HepG2 (cell line): ENCODE results near the gene RAB36. TPM values are rescaled to one million over a fixed set of nuclear protein-coding genes. Genes with fewer than 3 reads are reported as not detected.

Experiments used
- ARID4A ChIP-seq: sonication (generic); formaldehyde crosslinking; IDR thresholded peaks from 2 replicates; pipeline ENCODE4 v1.5.0; 2020; ENCODE audit warnings: mild to moderate bottlenecking, missing genetic modification reagents, borderline replicate concordance
- DMAP1 ChIP-seq: IDR thresholded peaks from 2 replicates; pipeline ENCODE4 v1.6.1; 2016
- FOXC1 ChIP-seq: sonication (generic); formaldehyde crosslinking; IDR thresholded peaks from 2 replicates; pipeline ENCODE4 v1.8.0; 2022; ENCODE audit warnings: mild to moderate bottlenecking, missing genetic modification reagents, borderline replicate concordance
- HNF4A ChIP-seq: sonication (generic); formaldehyde crosslinking; IDR thresholded peaks from 2 replicates; pipeline ENCODE4 v1.4.0; 2020; ENCODE audit warnings: missing genetic modification reagents
- KLF16 ChIP-seq, 2 experiments: sonication (generic) in 1 of 2; formaldehyde crosslinking in 1 of 2; IDR thresholded peaks; 2 replicates each; pipeline versions ENCODE4 v1.6.1 to v1.8.0; 2016 to 2023; ENCODE audit warnings: missing genetic modification reagents in 2 of 2, missing compliant biosample characterization in 1 of 2
- MED13 ChIP-seq: sonication (generic); formaldehyde crosslinking; IDR thresholded peaks from 2 replicates; pipeline ENCODE4 v1.5.0; 2020; ENCODE audit warnings: missing genetic modification reagents
- MTA1 ChIP-seq: sonication (generic); formaldehyde crosslinking; IDR thresholded peaks from 2 replicates; pipeline ENCODE4 v1.4.0; 2020; ENCODE audit warnings: missing genetic modification reagents, mild to moderate bottlenecking, borderline replicate concordance
- PAXIP1 ChIP-seq: sonication (generic); formaldehyde crosslinking; conservative IDR thresholded peaks from 2 replicates; pipeline ENCODE4 v1.4.0; 2020; ENCODE audit warnings: mild to moderate bottlenecking, missing genetic modification reagents, moderate library complexity
- PHF5A ChIP-seq: IDR thresholded peaks from one replicate; pipeline ENCODE4 v1.6.1; 2018; ENCODE audit warnings: low read depth, missing genetic modification reagents; ENCODE audit not compliant: unreplicated experiment
- RBAK ChIP-seq: sonication (generic); formaldehyde crosslinking; IDR thresholded peaks from 2 replicates; pipeline ENCODE4 v1.5.1; 2020; ENCODE audit warnings: mild to moderate bottlenecking, missing genetic modification reagents
- SNAPC5 ChIP-seq: sonication (generic); formaldehyde crosslinking; IDR thresholded peaks from 2 replicates; pipeline ENCODE4 v1.8.1; 2023; ENCODE audit warnings: mild to moderate bottlenecking, missing genetic modification reagents, borderline replicate concordance
- TEF ChIP-seq: sonication (generic); formaldehyde crosslinking; IDR thresholded peaks from 2 replicates; pipeline ENCODE4 v1.5.0; 2020; ENCODE audit warnings: missing genetic modification reagents
- ZBTB7B ChIP-seq: sonication (generic); formaldehyde crosslinking; IDR thresholded peaks from 2 replicates; pipeline ENCODE4 v1.4.0; 2020; ENCODE audit warnings: missing genetic modification reagents
- ZNF205 ChIP-seq: IDR thresholded peaks from 2 replicates; pipeline ENCODE4 v1.6.1; 2018; ENCODE audit warnings: missing biosample characterization, missing genetic modification reagents
- ZNF224 ChIP-seq: sonication (generic); formaldehyde crosslinking; IDR thresholded peaks from 2 replicates; pipeline ENCODE4 v1.5.0; 2020; ENCODE audit warnings: mild to moderate bottlenecking, missing genetic modification reagents
- ZNF549 ChIP-seq: sonication (generic); formaldehyde crosslinking; IDR thresholded peaks from 2 replicates; pipeline ENCODE4 v1.5.0; 2020; ENCODE audit warnings: missing genetic modification reagents
- ZNF577 ChIP-seq: sonication (generic); formaldehyde crosslinking; IDR thresholded peaks from 2 replicates; pipeline ENCODE4 v1.4.0; 2020; ENCODE audit warnings: mild to moderate bottlenecking, low read depth, missing genetic modification reagents, borderline replicate concordance
- ZNF598 ChIP-seq: sonication (generic); formaldehyde crosslinking; IDR thresholded peaks from 2 replicates; pipeline ENCODE4 v1.5.1; 2020; ENCODE audit warnings: mild to moderate bottlenecking, missing genetic modification reagents, borderline replicate concordance
- ZNF652 ChIP-seq: IDR thresholded peaks from 2 replicates; pipeline ENCODE4 v1.6.1; 2016; ENCODE audit warnings: low read depth, borderline replicate concordance
- ZNF704 ChIP-seq: sonication (generic); formaldehyde crosslinking; IDR thresholded peaks from 2 replicates; pipeline ENCODE4 v1.8.1; 2023; ENCODE audit warnings: mild to moderate bottlenecking, inconsistent platforms, moderate library complexity, missing genetic modification reagents, borderline replicate concordance
- ZNF883 ChIP-seq: sonication (generic); formaldehyde crosslinking; IDR thresholded peaks from 2 replicates; pipeline ENCODE4 v1.5.1; 2020; ENCODE audit warnings: mild to moderate bottlenecking, missing genetic modification reagents; ENCODE audit errors: not compliant biosample characterization
- polyA plus RNA-seq, 8 experiments: library from polyadenylated mRNA; depleted of rRNA in 3 of 8; stranded (reverse) in 7 of 8; unstranded in 1 of 8; fragments of >200 nt; fragmentation: Illumina TruSeq in 4 of 8; extraction: Trizol in 4 of 8; gene quantifications; 2 replicates each; pipeline versions ENCODE4 v1.2.1 to v1.2.3, GENCODE V29; 2011 to 2016; ENCODE audit warnings: low read depth in 4 of 8, missing spikeins in 1 of 8, mixed read lengths in 1 of 8; ENCODE audit not compliant: insufficient read depth in 1 of 8
- total RNA-seq, 5 experiments: library from RNA; depleted of rRNA; stranded (reverse); fragments of >200 nt; fragmentation: Illumina TruSeq; extraction: Trizol; gene quantifications; 2 replicates each; pipeline ENCODE4 v1.2.3, GENCODE V29; 2016; ENCODE audit warnings: low read depth in 1 of 5

Gene RAB36
- total and polyA plus RNA-seq, 2 of the 13 experiments (the other 11 are each of a cell fraction or from before 2014, with no cell fraction given), result 0.24 to 0.86 TPM

- TF ChIP-seq PAXIP1 (peak; percentile 40; the same call in 1 of the 2 replicates), ARID4A (0 out of 2 replicates have a peak, but pooled peaks have one; percentile 24), KLF16 (CRISPR knock-in tag; IDR thresholded peaks at IDR 0.05) (no peak), RBAK (CRISPR knock-in tag) (no peak), ZNF598 (CRISPR knock-in tag) (0 out of 2 replicates have a peak, but pooled peaks have one; percentile 59), ZNF652 (no peak), ZNF549 (no peak), FOXC1 (CRISPR knock-in tag) (0 out of 2 replicates have a peak, but pooled peaks have one; percentile 23), ZNF224 (no peak), ZNF883 (CRISPR knock-in tag) (no peak), ZBTB7B (CRISPR knock-in tag) (no peak), SNAPC5 (no peak), MED13 (CRISPR knock-in tag) (no peak), DMAP1 (no peak), ZNF577 (CRISPR knock-in tag) (no peak), PHF5A (no peak), ZNF205 (CRISPR knock-in tag) (0 out of 2 replicates have a peak, but pooled peaks have one; percentile 44), TEF (no peak), ZNF704 (no peak), MTA1 (CRISPR knock-in tag) (peak; percentile 59; the same call in 1 of the 2 replicates), HNF4A (CRISPR knock-in tag) (peak; percentile 23; the same call in 1 of the 2 replicates)
Observed at GRCh38 chr22:23161574-23161973, 16.3 kb downstream of the RAB36 start (continued).
